Gastroesophageal sphincter (tissue), 3 donors: Measurements from ENCODE around the gene VWA8.

Source experiments
- POLR2A ChIP-seq, 2 donors: fragments of 450-650 bp; IDR thresholded peaks; one replicate each; pipeline ENCODE4 v1.6.1; 2017; ENCODE audit warnings: antibody characterized with exemption in 2 of 2, mild to moderate bottlenecking in 2 of 2, moderate library complexity in 1 of 2
- TF ChIP-seq, protein P1 (sequence below), 4 experiments: fragments of 200-600 bp in 2 of 4; fragments of 450-650 bp in 2 of 4; sonication (generic) in 1 of 4; IDR thresholded peaks; one replicate each; pipeline ENCODE4 v1.5.1; 2017 to 2019; ENCODE audit warnings: antibody characterized with exemption in 4 of 4, mild to moderate bottlenecking in 2 of 4, moderate library complexity in 2 of 4

DNA sequence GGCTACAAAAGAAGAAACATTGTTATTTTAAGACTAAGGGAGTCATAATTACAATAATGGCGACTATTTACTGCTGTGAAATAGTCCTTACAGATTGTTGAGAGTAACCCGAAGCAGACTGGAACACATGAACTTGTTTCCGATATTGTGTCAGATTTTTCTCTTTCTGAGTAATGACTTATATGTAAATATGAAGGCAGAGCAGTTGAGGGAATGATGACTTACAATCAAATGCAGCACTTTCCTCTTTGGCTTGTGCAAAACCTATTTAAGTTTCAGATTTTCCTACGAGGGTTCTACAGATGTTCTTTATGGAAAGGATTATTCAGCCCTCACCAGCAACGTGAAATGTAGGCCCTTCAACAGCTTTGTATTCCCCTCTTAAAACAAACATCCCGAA is 304.9 kb downstream of the VWA8 start:
- TF ChIP-seq POLR2A (IDR thresholded peaks at IDR 0.05): no peak
- TF ChIP-seq, protein P1, sequence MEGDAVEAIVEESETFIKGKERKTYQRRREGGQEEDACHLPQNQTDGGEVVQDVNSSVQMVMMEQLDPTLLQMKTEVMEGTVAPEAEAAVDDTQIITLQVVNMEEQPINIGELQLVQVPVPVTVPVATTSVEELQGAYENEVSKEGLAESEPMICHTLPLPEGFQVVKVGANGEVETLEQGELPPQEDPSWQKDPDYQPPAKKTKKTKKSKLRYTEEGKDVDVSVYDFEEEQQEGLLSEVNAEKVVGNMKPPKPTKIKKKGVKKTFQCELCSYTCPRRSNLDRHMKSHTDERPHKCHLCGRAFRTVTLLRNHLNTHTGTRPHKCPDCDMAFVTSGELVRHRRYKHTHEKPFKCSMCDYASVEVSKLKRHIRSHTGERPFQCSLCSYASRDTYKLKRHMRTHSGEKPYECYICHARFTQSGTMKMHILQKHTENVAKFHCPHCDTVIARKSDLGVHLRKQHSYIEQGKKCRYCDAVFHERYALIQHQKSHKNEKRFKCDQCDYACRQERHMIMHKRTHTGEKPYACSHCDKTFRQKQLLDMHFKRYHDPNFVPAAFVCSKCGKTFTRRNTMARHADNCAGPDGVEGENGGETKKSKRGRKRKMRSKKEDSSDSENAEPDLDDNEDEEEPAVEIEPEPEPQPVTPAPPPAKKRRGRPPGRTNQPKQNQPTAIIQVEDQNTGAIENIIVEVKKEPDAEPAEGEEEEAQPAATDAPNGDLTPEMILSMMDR (IDR thresholded peaks at IDR 0.05): no peak
